Measurements from ENCODE around the gene IFNLR1.
"Not testable (repeated sequence)": the region's sequence is repeated elsewhere in the genome, so short reads cannot be mapped to it uniquely, and the experiment has no call there.

Gene IFNLR1

GRCh38 chr1:24186993-24187790, at the start of gene IFNLR1:
Gene IFNLR1 (minus strand): TSS chr1:24187289. CDS start chr1:24187248, 41 bp downstream.
- DNase-seq, result peak in 35 of 58 donors; percentile 5 to 64 (median 24)

GRCh38 chr1:24235921-24236788, 49.1 kb upstream of the IFNLR1 start:
- no peak for DNase-seq

GRCh38 chr1:24233684-24234600, 46.9 kb upstream of the IFNLR1 start:
- DNase-seq, result peak in 1 of 58 donors; percentile 2

- no peak for DNase-seq
These were observed 44.6 kb upstream of the IFNLR1 start for GRCh38 chr1:24231701-24232100.

- no peak for DNase-seq
These were observed 41.2 kb upstream of the IFNLR1 start for GRCh38 chr1:24228311-24228710.

- DNase-seq, result no peak
These were observed 39.7 kb upstream of the IFNLR1 start for GRCh38 chr1:24226749-24227148.

GRCh38 chr1:24224761-24225160, 37.7 kb upstream of the IFNLR1 start:
- DNase-seq, result no peak

- no peak for DNase-seq
These were observed 37.0 kb upstream of the IFNLR1 start for GRCh38 chr1:24224086-24224485.

- DNase-seq, result no peak
These were observed 35.7 kb upstream of the IFNLR1 start for GRCh38 chr1:24222793-24223192.

- no peak for DNase-seq
These were observed 35.0 kb upstream of the IFNLR1 start for GRCh38 chr1:24222008-24222605.

- no peak for DNase-seq
These were observed 34.2 kb upstream of the IFNLR1 start for GRCh38 chr1:24221246-24221645.

GRCh38 chr1:24216276-24217074, 29.4 kb upstream of the IFNLR1 start:
- DNase-seq, result no peak

- no peak for DNase-seq
These were observed 28.2 kb upstream of the IFNLR1 start for GRCh38 chr1:24215226-24215814.

- no peak for DNase-seq
These were observed 25.3 kb upstream of the IFNLR1 start for GRCh38 chr1:24212376-24212775.

GRCh38 chr1:24210195-24210627, 23.1 kb upstream of the IFNLR1 start:
- DNase-seq, result no peak

- DNase-seq, result no peak
These were observed 22.0 kb upstream of the IFNLR1 start for GRCh38 chr1:24209097-24209496.

GRCh38 chr1:24207709-24208108, 20.6 kb upstream of the IFNLR1 start:
- DNase-seq, result no peak

- not testable (repeated sequence) for DNase-seq
These were observed 20.3 kb upstream of the IFNLR1 start for GRCh38 chr1:24207395-24207687.

GRCh38 chr1:24206516-24207394, 19.7 kb upstream of the IFNLR1 start:
- no peak for DNase-seq
